Peyer's patch (tissue), 4 donors: Measurements from ENCODE around the gene DLGAP4.
A peak's percentile ranks its signal among the peaks of the same experiment; 100 is the strongest.

Experiments used
- POLR2A ChIP-seq, 2 donors: fragments of 450-650 bp; IDR thresholded peaks; one replicate each; pipeline ENCODE4 v1.5.1; 2017; ENCODE audit warnings: antibody characterized with exemption in 2 of 2, mild to moderate bottlenecking in 2 of 2, moderate library complexity in 2 of 2
- TF ChIP-seq, protein P1 (sequence below), 6 experiments: fragments of 450-650 bp in 4 of 6; fragments of 200-600 bp in 2 of 6; sonication (generic) in 1 of 6; IDR thresholded peaks; one replicate each; pipeline ENCODE4 v1.5.1; 2017 to 2019; ENCODE audit warnings: antibody characterized with exemption in 6 of 6, mild to moderate bottlenecking in 3 of 6, moderate library complexity in 1 of 6

DNA sequence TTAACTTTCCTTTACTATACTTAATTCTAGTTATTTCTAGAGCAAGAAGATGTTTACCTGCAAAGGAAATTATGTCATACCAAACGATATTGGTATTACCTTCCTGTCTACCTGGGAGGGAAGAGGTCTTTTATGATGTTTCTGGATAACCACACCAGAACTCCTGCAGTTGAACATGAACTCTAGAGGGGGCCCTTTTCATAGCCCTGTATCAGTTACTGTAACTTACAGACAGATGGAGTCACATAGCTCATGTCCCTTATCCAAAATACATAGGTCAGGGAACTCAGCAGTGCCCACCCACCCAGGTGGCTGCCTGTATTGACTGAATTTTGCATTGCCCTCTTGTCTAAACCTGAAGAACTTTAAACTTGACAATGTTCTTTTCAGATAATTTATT is 200.1 kb downstream of the DLGAP4 start:
- no peak for TF ChIP-seq POLR2A (IDR thresholded peaks at IDR 0.05)
- TF ChIP-seq, protein P1, sequence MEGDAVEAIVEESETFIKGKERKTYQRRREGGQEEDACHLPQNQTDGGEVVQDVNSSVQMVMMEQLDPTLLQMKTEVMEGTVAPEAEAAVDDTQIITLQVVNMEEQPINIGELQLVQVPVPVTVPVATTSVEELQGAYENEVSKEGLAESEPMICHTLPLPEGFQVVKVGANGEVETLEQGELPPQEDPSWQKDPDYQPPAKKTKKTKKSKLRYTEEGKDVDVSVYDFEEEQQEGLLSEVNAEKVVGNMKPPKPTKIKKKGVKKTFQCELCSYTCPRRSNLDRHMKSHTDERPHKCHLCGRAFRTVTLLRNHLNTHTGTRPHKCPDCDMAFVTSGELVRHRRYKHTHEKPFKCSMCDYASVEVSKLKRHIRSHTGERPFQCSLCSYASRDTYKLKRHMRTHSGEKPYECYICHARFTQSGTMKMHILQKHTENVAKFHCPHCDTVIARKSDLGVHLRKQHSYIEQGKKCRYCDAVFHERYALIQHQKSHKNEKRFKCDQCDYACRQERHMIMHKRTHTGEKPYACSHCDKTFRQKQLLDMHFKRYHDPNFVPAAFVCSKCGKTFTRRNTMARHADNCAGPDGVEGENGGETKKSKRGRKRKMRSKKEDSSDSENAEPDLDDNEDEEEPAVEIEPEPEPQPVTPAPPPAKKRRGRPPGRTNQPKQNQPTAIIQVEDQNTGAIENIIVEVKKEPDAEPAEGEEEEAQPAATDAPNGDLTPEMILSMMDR (IDR thresholded peaks at IDR 0.05), result peak in 4 of 6 experiments; percentile 17 to 30 (median 22)
